ENCODE data around the gene MAGEF1.

The MAGEF1 gene

DNA sequence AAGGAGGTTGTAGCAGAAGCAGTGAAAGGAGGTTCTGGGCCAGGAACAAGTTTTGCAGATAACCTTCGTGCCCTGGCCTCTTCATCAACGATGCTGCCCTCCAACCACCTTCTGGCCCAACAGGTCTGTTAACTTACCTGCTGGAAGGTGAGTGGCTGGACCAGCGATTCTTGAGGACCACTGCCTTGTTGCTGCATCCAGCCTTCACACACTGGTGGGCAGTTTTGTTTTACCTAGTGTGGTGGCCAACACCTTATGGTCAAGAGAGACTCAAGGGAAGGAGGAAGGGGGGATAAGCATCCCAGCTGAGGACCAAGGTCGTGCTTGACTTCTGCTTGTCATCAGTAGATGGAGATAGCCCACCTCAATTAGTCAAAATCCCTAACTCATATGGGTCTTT is 7.8 kb upstream of the MAGEF1 start:
- DNase-seq (ENCODE audit: low read depth), result no peak
- TF ChIP-seq, protein P1, sequence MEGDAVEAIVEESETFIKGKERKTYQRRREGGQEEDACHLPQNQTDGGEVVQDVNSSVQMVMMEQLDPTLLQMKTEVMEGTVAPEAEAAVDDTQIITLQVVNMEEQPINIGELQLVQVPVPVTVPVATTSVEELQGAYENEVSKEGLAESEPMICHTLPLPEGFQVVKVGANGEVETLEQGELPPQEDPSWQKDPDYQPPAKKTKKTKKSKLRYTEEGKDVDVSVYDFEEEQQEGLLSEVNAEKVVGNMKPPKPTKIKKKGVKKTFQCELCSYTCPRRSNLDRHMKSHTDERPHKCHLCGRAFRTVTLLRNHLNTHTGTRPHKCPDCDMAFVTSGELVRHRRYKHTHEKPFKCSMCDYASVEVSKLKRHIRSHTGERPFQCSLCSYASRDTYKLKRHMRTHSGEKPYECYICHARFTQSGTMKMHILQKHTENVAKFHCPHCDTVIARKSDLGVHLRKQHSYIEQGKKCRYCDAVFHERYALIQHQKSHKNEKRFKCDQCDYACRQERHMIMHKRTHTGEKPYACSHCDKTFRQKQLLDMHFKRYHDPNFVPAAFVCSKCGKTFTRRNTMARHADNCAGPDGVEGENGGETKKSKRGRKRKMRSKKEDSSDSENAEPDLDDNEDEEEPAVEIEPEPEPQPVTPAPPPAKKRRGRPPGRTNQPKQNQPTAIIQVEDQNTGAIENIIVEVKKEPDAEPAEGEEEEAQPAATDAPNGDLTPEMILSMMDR (IDR thresholded peaks at IDR 0.05; ENCODE audit: control insufficient read depth, extremely low read depth, insufficient read depth), result no peak
- no peak overlapping the region for H3K4me3 ChIP-seq (ENCODE audit: low read depth, low read length)

DNA sequence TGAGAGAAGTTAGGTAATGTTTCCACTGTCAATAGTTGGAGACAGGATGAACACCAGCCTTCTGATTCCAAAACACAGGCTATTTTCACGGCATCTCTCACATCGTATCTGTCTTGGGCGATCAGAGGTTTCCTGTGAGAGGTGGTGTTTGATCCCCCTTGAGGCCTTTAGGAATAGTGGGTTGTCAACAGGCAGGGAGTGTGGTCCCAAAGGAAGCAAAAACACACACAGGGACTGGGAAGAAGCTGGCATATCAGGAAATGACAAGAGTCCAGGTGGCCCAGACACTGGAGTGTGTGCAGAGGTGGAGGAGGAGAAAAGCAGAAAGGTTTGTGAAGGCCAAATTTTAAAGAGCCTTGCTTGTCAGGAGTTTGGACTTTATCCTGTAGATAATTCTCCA is 6.6 kb upstream of the MAGEF1 start:
- no peak for DNase-seq (ENCODE audit: low read depth)
- TF ChIP-seq, protein P1 (IDR thresholded peaks at IDR 0.05; ENCODE audit: control insufficient read depth, extremely low read depth, insufficient read depth), result no peak

DNA sequence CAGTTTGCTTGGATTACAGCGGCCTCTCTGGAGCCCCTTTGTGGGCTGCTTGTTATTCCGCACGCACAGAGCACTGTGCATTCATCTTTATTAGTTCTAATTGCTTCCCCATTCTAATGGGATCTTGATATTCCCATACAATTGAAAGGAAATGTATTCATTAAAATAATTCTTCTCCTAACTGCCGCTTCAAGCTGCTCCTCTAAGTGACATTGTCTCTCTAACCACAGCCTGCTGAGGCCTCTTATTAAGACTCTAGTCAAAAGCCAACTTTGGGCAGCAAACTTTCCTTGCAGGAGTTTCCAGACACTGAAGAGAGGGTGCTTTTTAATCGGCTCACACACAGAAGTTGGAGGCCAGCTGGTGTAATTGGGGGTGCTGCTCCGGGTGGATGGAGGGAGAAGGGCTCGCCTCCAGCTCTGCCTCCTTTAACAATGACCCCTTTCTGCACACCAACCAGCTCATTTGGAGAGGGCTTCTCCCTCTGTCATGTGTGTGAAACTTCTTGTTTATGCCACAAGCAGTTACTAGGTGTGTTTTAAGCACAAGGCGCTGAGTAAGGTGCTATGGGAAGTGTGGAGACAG is 5.6 kb upstream of the MAGEF1 start:
- DNase-seq (ENCODE audit: low read depth), result no peak
- TF ChIP-seq, protein P1 (IDR thresholded peaks at IDR 0.05; ENCODE audit: control insufficient read depth, extremely low read depth, insufficient read depth), result no peak
- no peak overlapping the region for H3K4me3 ChIP-seq (ENCODE audit: low read depth, low read length)

More for the DNA sequence above, 6.6 kb upstream of the MAGEF1 start:
- no peak overlapping the region for H3K4me3 ChIP-seq (ENCODE audit: low read depth, low read length)

DNA sequence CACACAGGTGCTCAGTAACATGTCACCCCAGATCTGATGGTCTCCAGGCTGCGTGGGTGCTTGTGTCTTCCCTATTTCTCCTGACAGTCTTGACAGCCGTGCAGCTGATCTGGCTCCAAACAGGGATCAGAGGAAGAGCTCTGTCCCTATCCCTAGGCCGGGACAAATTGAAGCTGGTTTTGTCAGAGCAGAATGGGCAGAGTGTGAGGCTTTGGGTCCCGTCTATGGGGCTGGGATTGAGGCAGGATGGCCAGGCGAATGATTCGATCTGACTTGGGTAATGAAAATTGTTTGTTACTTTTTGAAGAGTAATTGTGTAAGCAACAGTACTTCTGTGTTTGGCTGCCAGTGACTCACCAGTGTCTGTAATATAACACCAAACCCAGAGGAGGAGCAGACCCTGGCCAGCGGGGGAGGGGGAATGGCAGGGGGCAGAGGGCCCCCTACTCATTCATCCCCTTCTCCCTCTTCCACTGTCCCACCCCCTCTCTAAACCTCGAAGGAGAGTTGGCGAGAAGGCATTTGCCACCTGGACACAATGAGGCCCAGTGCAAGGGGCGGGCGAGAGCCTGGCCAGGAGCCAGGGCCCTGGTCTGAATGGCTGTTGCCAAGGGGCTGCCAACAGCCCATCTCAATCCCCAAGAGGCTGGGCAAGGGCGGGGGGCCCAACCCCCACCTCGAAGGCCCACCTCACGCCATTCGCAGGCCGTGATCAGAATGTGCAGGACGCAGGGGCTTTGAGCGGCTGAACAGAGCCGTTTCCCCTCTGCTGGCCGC is 4.9 kb upstream of the MAGEF1 start:
- no peak overlapping the region for H3K4me3 ChIP-seq (ENCODE audit: low read depth, low read length)
- TF ChIP-seq, protein P1 (IDR thresholded peaks at IDR 0.05; ENCODE audit: control insufficient read depth, extremely low read depth, insufficient read depth), result no peak
- DNase-seq (ENCODE audit: low read depth), result no peak

DNA sequence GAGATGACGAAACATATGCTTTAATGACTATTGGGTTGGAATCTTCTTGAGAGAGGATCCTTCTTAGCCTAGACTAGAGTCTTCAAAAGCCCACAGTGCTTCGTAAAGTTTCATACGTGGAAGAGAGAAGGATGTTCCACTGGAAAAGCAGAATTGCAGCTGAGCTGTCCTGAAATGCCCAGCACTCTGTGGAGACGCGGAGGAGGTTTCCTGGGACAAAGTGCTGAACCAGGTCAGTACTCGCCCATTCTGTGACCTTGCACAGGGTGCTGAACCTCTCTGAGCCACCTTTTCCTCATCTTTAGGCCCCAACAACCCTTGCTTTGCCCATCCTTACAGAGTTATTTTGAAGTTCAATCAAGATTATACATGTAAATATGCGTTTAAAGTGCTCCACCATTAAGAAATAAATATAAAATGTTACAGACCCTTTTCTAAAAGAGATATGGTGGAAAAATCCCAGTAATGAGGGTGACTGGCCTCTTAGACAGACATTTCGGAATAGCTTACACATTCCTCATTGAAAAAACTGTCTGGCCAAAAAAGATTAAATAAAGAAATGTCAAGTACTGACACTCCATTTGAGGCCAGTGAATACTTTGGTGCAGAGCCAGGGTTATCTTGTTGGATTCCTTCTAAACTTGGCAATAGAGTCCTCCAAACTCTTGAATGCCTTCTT is 4.2 kb upstream of the MAGEF1 start:
- H3K4me3 ChIP-seq (ENCODE audit: low read depth, low read length), result no peak overlapping the region
- DNase-seq (ENCODE audit: low read depth), result no peak
- TF ChIP-seq, protein P1 (IDR thresholded peaks at IDR 0.05; ENCODE audit: control insufficient read depth, extremely low read depth, insufficient read depth), result no peak

DNA sequence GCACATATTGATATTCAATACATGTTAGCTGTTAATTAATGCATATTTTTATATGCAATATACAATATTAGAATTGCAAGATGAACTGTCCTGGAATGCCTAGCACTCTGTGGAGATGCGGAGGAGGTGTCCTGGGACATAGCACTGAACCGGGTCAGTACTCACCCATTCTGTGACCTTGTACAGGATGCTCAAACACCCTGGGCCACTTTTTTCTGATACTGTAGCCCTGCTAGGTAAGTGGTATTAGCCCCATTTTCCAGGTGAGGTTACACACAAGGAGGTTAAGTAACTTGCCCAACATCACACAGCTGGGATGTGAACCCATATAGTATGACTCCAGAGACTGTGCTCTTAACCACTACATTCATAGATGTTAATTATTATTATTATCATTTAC is 1.7 kb upstream of the MAGEF1 start:
- TF ChIP-seq, protein P1 (IDR thresholded peaks at IDR 0.05; ENCODE audit: control insufficient read depth, extremely low read depth, insufficient read depth), result no peak
- no peak for DNase-seq (ENCODE audit: low read depth)
- no peak overlapping the region for H3K4me3 ChIP-seq (ENCODE audit: low read depth, low read length)
